GM21526 (cell line): ENCODE results near the gene HNRNPL.
"Not testable (repeated sequence)": the region's sequence is repeated elsewhere in the genome, so short reads cannot be mapped to it uniquely, and the experiment has no call there.

Experiments used
- ATAC-seq: cut with Tn5 transposase; IDR thresholded peaks from one replicate; pipeline ENCODE4 v1.9.1; 2021; ENCODE audit warnings: moderate library complexity; ENCODE audit not compliant: unreplicated experiment, low FRiP score

The HNRNPL gene

GRCh38 chr19:38870612-38871011 is 20.8 kb upstream of the HNRNPL start:
- ATAC-seq = no peak

- peak; percentile 64 for ATAC-seq
Observed at GRCh38 chr19:38869836-38870607, 20.2 kb upstream of the HNRNPL start.

GRCh38 chr19:38869160-38869835 is 19.5 kb upstream of the HNRNPL start:
- ATAC-seq = no peak

- ATAC-seq = no peak
Observed at GRCh38 chr19:38868551-38868950, 18.8 kb upstream of the HNRNPL start.

- ATAC-seq = no peak
Observed at GRCh38 chr19:38867171-38867780, 17.5 kb upstream of the HNRNPL start.

GRCh38 chr19:38862321-38863059 is 12.7 kb upstream of the HNRNPL start:
- ATAC-seq = no peak

- ATAC-seq = no peak
Observed at GRCh38 chr19:38861368-38861767, 11.6 kb upstream of the HNRNPL start.

- ATAC-seq = not testable (repeated sequence)
Observed at GRCh38 chr19:38859631-38860204, 9.9 kb upstream of the HNRNPL start.

- ATAC-seq = no peak
Observed at GRCh38 chr19:38856813-38857212, 7.0 kb upstream of the HNRNPL start.

GRCh38 chr19:38855751-38856150 is 6.0 kb upstream of the HNRNPL start:
- not testable (repeated sequence) for ATAC-seq

- ATAC-seq = not testable (repeated sequence)
Observed at GRCh38 chr19:38854961-38855360, 5.2 kb upstream of the HNRNPL start.

- no peak for ATAC-seq
Observed at GRCh38 chr19:38853214-38853613, 3.4 kb upstream of the HNRNPL start.

GRCh38 chr19:38852231-38853044 is 2.7 kb upstream of the HNRNPL start:
- no peak for ATAC-seq

- ATAC-seq = peak; percentile 24
Observed at GRCh38 chr19:38851622-38852230, 1.9 kb upstream of the HNRNPL start.

GRCh38 chr19:38850976-38851621 is 1.3 kb upstream of the HNRNPL start:
- ATAC-seq = no peak

- peak; percentile 62 for ATAC-seq
Observed at GRCh38 chr19:38850436-38850975, 720 bp upstream of the HNRNPL start.

- ATAC-seq = no peak
Observed at GRCh38 chr19:38849147-38849859, 483 bp downstream of the HNRNPL start.
